Measurements from ENCODE around the gene CCL20. TPM values are rescaled to one million over a fixed set of nuclear protein-coding genes. Genes with fewer than 3 reads are reported as not detected.

CCL20 gene
- total RNA-seq, 4 donors from 2014 or later: 1.2 to 7.4 (median 2.5) TPM; not detected in 1

DNA sequence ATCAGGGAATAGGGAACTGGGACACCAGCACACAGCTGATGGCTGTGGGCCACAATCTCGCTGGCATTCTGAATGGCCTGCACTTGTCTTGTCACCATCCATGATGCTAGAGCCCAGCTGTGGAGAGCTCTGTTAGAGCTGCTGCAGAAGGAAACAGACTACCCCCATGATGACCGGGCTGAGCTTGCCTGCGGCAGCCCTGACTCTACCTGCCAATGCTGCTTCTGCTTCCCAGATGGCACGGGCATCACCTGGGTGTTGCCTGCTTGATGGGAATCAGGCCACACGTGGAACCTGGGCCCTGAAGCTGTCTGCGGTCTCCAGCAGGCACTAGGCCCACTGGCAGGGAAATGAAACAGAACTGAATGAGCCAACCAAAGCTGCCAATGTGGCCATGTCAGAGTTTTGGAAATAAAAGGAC lies 46.6 kb downstream of the CCL20 start:
- H3K4me3 ChIP-seq (ENCODE audit: low read depth, poor library complexity, severe bottlenecking): no peak overlapping the region
- intact Hi-C loops (cut with DNase I; ENCODE audit: low total_unique reads): no loop called here
- DNase-seq (ENCODE audit: low spot score in 2 of 2): no peak
- TF ChIP-seq, protein P1, sequence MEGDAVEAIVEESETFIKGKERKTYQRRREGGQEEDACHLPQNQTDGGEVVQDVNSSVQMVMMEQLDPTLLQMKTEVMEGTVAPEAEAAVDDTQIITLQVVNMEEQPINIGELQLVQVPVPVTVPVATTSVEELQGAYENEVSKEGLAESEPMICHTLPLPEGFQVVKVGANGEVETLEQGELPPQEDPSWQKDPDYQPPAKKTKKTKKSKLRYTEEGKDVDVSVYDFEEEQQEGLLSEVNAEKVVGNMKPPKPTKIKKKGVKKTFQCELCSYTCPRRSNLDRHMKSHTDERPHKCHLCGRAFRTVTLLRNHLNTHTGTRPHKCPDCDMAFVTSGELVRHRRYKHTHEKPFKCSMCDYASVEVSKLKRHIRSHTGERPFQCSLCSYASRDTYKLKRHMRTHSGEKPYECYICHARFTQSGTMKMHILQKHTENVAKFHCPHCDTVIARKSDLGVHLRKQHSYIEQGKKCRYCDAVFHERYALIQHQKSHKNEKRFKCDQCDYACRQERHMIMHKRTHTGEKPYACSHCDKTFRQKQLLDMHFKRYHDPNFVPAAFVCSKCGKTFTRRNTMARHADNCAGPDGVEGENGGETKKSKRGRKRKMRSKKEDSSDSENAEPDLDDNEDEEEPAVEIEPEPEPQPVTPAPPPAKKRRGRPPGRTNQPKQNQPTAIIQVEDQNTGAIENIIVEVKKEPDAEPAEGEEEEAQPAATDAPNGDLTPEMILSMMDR (IDR thresholded peaks at IDR 0.05): no peak
- TF ChIP-seq POLR2A (IDR thresholded peaks at IDR 0.05): no peak
- 21 to 52% methylated on average over 5 to 6 of the region's 6 CpGs for WGBS, 2 donors

GRCh38 chr2:227861011-227861410 lies 47.4 kb downstream of the CCL20 start:
- intact Hi-C loops (cut with DNase I; ENCODE audit: low total_unique reads): no loop called here
- no peak for DNase-seq (ENCODE audit: low spot score in 2 of 2)
- 34 to 35% methylated on average over 2 of the region's 2 CpGs for WGBS, 2 donors
- TF ChIP-seq, protein P1 (IDR thresholded peaks at IDR 0.05): no peak
- no peak for TF ChIP-seq POLR2A (IDR thresholded peaks at IDR 0.05)
- H3K4me3 ChIP-seq (ENCODE audit: low read depth, poor library complexity, severe bottlenecking): no peak overlapping the region

GRCh38 chr2:227862227-227862740 lies 48.6 kb downstream of the CCL20 start:
- no peak overlapping the region for H3K4me3 ChIP-seq (ENCODE audit: low read depth, poor library complexity, severe bottlenecking)
- intact Hi-C loops (cut with DNase I; ENCODE audit: low total_unique reads): no loop called here
- DNase-seq (ENCODE audit: low spot score in 2 of 2): no peak
- TF ChIP-seq POLR2A (IDR thresholded peaks at IDR 0.05): no peak
- TF ChIP-seq, protein P1 (IDR thresholded peaks at IDR 0.05): no peak
- WGBS, 2 donors: 52 to 54% methylated on average over 8 of the region's 8 CpGs

DNA sequence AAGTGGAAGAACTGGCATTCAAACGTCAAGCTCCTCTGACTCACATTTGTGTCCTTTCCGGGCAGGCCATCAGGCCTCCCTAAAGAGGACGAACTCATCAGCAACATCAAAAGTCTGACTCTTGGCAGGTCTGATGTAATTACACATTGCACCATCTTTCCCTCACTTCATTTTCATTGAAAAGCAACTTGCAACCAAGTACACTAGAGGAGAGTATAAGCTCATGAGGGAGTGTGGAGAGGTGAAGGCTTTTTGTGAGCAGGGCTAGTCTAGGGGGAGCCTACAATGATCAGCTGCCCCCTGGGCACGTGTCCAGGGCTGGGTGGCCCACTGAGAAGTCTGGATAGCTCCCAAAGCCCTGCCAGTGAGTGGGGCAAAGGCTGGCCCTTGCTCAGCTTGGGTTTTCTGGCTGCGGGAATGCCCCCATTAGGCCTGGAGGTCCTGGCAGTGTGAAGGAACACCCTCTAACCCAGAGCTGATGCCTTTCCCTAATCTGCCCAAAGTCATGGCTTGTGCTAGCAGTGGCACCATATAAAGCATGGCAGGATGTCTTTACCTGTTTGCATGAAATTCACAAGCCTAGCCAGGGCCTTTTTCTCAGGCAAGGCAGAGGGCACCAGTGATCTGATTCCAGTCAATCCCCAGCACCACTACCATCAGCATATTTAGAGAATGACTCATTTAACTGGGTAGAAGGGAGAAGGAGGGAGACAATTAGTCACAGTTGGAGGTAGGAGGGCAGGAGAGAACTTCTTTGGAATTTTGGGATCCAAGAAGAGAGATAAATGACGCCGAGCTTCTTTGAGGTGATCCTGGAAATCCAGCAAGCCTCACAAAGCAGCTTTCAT lies 49.3 kb downstream of the CCL20 start:
- H3K4me3 ChIP-seq (ENCODE audit: low read depth, poor library complexity, severe bottlenecking): no peak overlapping the region
- intact Hi-C loops (cut with DNase I; ENCODE audit: low total_unique reads): no loop called here
- TF ChIP-seq, protein P1 (IDR thresholded peaks at IDR 0.05): no peak
- TF ChIP-seq POLR2A (IDR thresholded peaks at IDR 0.05): no peak
- 60 to 63% methylated on average over 7 of the region's 7 CpGs for WGBS, 2 donors
- DNase-seq (ENCODE audit: low spot score in 2 of 2): peak in 1 of 2 donors; percentile 51

- no peak overlapping the region for H3K4me3 ChIP-seq (ENCODE audit: low read depth, poor library complexity, severe bottlenecking)
- 43 to 45% methylated on average over 9 of the region's 9 CpGs for WGBS, 2 donors
- DNase-seq (ENCODE audit: low spot score in 2 of 2): no peak
- TF ChIP-seq, protein P1 (IDR thresholded peaks at IDR 0.05): no peak
- TF ChIP-seq POLR2A (IDR thresholded peaks at IDR 0.05): no peak
- intact Hi-C loops (cut with DNase I; ENCODE audit: low total_unique reads): no loop called here
Measured at GRCh38 chr2:227864161-227864756, 50.6 kb downstream of the CCL20 start.

Measured in lower leg skin (tissue), 4 donors.